K562 (cell line): ENCODE data around the gene FBXO28. TPM values are rescaled to one million over a fixed set of nuclear protein-coding genes. Genes with fewer than 3 reads are reported as not detected.

Experiments
- E2F5 ChIP-seq: sonication (generic); formaldehyde crosslinking; IDR thresholded peaks from 2 replicates; pipeline ENCODE4 v1.8.0; 2022; ENCODE audit warnings: mild to moderate bottlenecking, missing genetic modification reagents
- EGR1 ChIP-seq: fragments of 450-650 bp; conservative IDR thresholded peaks from 2 replicates; pipeline ENCODE4 v1.6.1; 2017; ENCODE audit warnings: mild to moderate bottlenecking
- FOXP4 ChIP-seq: sonication (generic); formaldehyde crosslinking; IDR thresholded peaks from 2 replicates; pipeline ENCODE4 v1.8.0; 2022; ENCODE audit warnings: mild to moderate bottlenecking, missing genetic modification reagents, borderline replicate concordance
- MEF2D ChIP-seq: conservative IDR thresholded peaks from 2 replicates; pipeline ENCODE4 v1.6.1; 2016; ENCODE audit warnings: low read depth, missing genetic modification characterization, missing compliant biosample characterization
- PTBP1 ChIP-seq: fragments of 200-400 bp; formaldehyde crosslinking; IDR thresholded peaks from 2 replicates; pipeline ENCODE4 v1.6.1; 2017; ENCODE audit warnings: low read depth, low read length
- REST ChIP-seq, 2 experiments: fragments of 450-650 bp; formaldehyde crosslinking in 1 of 2; IDR thresholded peaks; 2 replicates each; pipeline versions ENCODE4 v1.4.0 to v1.6.1; 2014 to 2020; ENCODE audit warnings: mild to moderate bottlenecking in 2 of 2, borderline replicate concordance in 1 of 2, low read depth in 1 of 2
- RUNX1 ChIP-seq: sonication (generic); IDR thresholded peaks from 2 replicates; pipeline ENCODE4 v1.6.1; 2016; ENCODE audit warnings: antibody characterized with exemption, low read depth
- SAFB2 ChIP-seq: fragments of 200-400 bp; formaldehyde crosslinking; IDR thresholded peaks from 2 replicates; pipeline ENCODE4 v1.6.1; 2018; ENCODE audit warnings: borderline replicate concordance, low read length, low read depth, moderate library complexity; ENCODE audit not compliant: severe bottlenecking
- YY1 ChIP-seq, 3 experiments: IDR thresholded peaks; 2 replicates each; pipeline ENCODE4 v1.6.1; 2011; ENCODE audit warnings: low read length in 2 of 3, mild to moderate bottlenecking in 2 of 3, moderate library complexity in 2 of 3, borderline replicate concordance in 1 of 3, control low read depth in 1 of 3, low read depth in 1 of 3; ENCODE audit not compliant: insufficient read depth in 3 of 3, insufficient replicate concordance in 2 of 3, control insufficient read depth in 1 of 3, insufficient read length in 1 of 3; ENCODE audit errors: extremely low read depth in 1 of 3
- ZNF518B ChIP-seq: fragments of 250-450 bp; sonication (Bioruptor Pico); IDR thresholded peaks from 2 replicates; pipeline ENCODE4 v1.5.0; 2021; ENCODE audit warnings: mild to moderate bottlenecking, moderate library complexity
- polyA plus RNA-seq, 8 experiments: library from polyadenylated mRNA; depleted of rRNA in 4 of 8; stranded (reverse) in 5 of 8; unstranded in 3 of 8; fragments of >200 nt; fragmentation: Nextera tagmentation in 2 of 8; fragmentation: Illumina TruSeq in 1 of 8; extraction: Ambion mirVana in 2 of 8; extraction: Trizol in 1 of 8; gene quantifications; 2 replicates each; pipeline versions ENCODE4 v1.2.1 to v1.2.3, GENCODE V29; 2011 to 2014; ENCODE audit warnings: inconsistent platforms in 1 of 8, missing spikeins in 1 of 8
- total RNA-seq, 7 experiments: library from RNA; depleted of rRNA in 6 of 7; stranded (reverse); fragments of >200 nt in 6 of 7; fragmentation: Illumina TruSeq in 2 of 7; extraction: Trizol in 2 of 7; gene quantifications; 2 replicates each; pipeline versions ENCODE4 v1.2.1 to v1.2.3, GENCODE V29; 2011 to 2021; ENCODE audit warnings: low replicate concordance in 1 of 7

FBXO28 gene
- total and polyA plus RNA-seq, 9 of the 15 experiments (the other 6 are each of a cell fraction or from before 2014, with no cell fraction given) = 4.1 to 34.8 (median 25.3) TPM

- TF ChIP-seq ZNF518B (CRISPR knock-in tag) (no peak), RUNX1 (0 out of 2 replicates have a peak, but pooled peaks have one; percentile 41), E2F5 (peak; percentile 8; the same call in 1 of the 2 replicates), PTBP1 (no peak), YY1 (IDR thresholded peaks at IDR 0.05; ENCODE audit: borderline replicate concordance in 1 of 3, control insufficient read depth in 1 of 3, extremely low read depth in 1 of 3, insufficient read depth in 3 of 3, insufficient read length in 1 of 3, insufficient replicate concordance in 2 of 3, low read depth in 1 of 3, low read length in 2 of 3) (peak in 1 of 3 experiments; percentile 13), MEF2D (tag) (no peak), SAFB2 (no peak), EGR1 (peak; percentile 79), FOXP4 (CRISPR knock-in tag) (peak; percentile 62; the same call in 1 of the 2 replicates), REST (IDR thresholded peaks at IDR 0.05; ENCODE audit: borderline replicate concordance) (no peak; the same call in 1 of the 2 replicates), REST (CRISPR knock-in tag; IDR thresholded peaks at IDR 0.05; ENCODE audit: low read depth) (peak; percentile 59)
Measured at GRCh38 chr1:224182866-224183590, 69.1 kb downstream of the FBXO28 start, which contains the start of gene DEGS1 (continued).
